Hepatocyte (in vitro differentiated cells): ENCODE measurements around the gene SH2B3.

Source experiments
- EZH2phosphoT487 ChIP-seq: fragments of 200-600 bp; sonication (generic); IDR thresholded peaks from one replicate; pipeline ENCODE4 v1.6.1; 2018; ENCODE audit warnings: antibody characterized with exemption, mild to moderate bottlenecking, low read depth, moderate library complexity; ENCODE audit not compliant: unreplicated experiment, severe bottlenecking
- TF ChIP-seq, protein P1 (sequence below): fragments of 200-600 bp; sonication (generic); IDR thresholded peaks from 2 replicates; pipeline ENCODE4 v1.5.1; 2016; ENCODE audit warnings: antibody characterized with exemption, mild to moderate bottlenecking; ENCODE audit not compliant: poor library complexity

DNA sequence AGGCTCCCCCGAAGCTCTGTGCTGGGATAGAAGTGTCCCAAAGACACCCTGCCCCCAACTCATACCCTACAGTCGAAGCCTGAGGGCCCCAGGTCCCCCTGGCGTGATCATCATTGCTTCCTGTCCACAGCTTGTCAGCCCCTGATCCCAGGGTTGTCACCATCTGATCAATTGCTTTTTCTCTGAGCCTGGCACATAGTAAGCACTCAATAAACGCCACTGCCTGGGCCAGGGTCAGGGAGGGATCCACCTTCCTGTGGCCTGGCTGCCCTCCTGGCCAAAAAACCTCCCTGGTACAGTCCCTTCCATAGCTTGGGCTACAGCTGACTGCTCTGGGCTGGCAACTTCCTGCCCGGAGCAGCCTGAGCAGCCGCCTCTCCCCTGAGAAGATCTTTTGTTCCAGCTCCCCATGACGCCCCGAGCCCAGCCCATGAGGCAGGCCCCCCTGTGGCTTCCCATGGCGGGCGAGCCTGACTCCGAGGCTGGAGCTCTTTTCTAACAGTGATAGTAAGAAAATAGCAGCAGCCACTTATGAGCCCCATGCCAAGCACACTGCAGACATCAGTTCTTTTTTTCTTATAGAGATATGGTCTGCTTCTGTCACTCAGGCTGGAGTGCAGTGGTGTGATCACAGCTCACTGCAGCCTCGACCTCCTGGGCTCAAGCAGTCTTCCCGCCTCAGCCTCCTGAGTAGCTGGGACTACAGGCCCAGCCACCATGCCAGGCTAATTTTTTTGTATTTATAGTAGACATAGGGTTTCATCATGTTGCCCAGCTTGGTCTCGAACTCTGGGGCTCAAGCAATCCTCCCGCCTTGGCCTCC, 6.5 kb downstream of the SH2B3 start:
- TF ChIP-seq, protein P1, sequence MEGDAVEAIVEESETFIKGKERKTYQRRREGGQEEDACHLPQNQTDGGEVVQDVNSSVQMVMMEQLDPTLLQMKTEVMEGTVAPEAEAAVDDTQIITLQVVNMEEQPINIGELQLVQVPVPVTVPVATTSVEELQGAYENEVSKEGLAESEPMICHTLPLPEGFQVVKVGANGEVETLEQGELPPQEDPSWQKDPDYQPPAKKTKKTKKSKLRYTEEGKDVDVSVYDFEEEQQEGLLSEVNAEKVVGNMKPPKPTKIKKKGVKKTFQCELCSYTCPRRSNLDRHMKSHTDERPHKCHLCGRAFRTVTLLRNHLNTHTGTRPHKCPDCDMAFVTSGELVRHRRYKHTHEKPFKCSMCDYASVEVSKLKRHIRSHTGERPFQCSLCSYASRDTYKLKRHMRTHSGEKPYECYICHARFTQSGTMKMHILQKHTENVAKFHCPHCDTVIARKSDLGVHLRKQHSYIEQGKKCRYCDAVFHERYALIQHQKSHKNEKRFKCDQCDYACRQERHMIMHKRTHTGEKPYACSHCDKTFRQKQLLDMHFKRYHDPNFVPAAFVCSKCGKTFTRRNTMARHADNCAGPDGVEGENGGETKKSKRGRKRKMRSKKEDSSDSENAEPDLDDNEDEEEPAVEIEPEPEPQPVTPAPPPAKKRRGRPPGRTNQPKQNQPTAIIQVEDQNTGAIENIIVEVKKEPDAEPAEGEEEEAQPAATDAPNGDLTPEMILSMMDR = no peak
- TF ChIP-seq EZH2phosphoT487 = no peak
